Measurements from ENCODE around the gene CDKAL1.

CDKAL1 gene

GRCh38 chr6:21019614-21020013 is 485.4 kb downstream of the CDKAL1 start:
- Histone ChIP-seq H3K4ac (ENCODE audit: low read depth in 1 of 2, low read length in 2 of 2) (no peak overlapping the region), H2AK5ac (ENCODE audit: low read length, severe bottlenecking) (no peak overlapping the region), H3K4me3 (ENCODE audit: insufficient read depth in 1 of 2, low read depth in 1 of 2, low read length in 2 of 2) (no peak overlapping the region), H3K4me1 (ENCODE audit: control insufficient read depth, insufficient read depth, low read depth, low read length) (peaks cover 2% of the 10 kb centered on the region), H2BK12ac (ENCODE audit: low read length in 2 of 2) (no peak overlapping the region), H3K36me3 (ENCODE audit: control insufficient read depth in 1 of 2, insufficient read depth in 2 of 2, low read depth in 1 of 2, low read length in 2 of 2) (no peaks in the 10 kb centered on the region), H2BK15ac (ENCODE audit: low read depth, poor library complexity, severe bottlenecking) (no peak overlapping the region), H3K9ac (ENCODE audit: low read length) (no peak overlapping the region), H3K23ac (ENCODE audit: low read length in 2 of 2) (no peak overlapping the region), H3K4me2 (ENCODE audit: low read length, poor library complexity, severe bottlenecking) (no peak overlapping the region), H2BK5ac (ENCODE audit: low read depth, low read length, poor library complexity, severe bottlenecking) (no peak overlapping the region), H4K8ac (ENCODE audit: low read length) (no peak overlapping the region), H2AFZ (ENCODE audit: low read depth, low read length) (no peak overlapping the region), H3K27me3 (ENCODE audit: control insufficient read depth in 1 of 2, insufficient read depth in 1 of 2, low read length in 2 of 2) (no peaks in the 10 kb centered on the region), H3K27ac (ENCODE audit: low read length, poor library complexity, severe bottlenecking) (no peak overlapping the region), H3K79me1 (replicated peaks; ENCODE audit: low read length, poor library complexity, severe bottlenecking) (no peaks in the 10 kb centered on the region), H3K14ac (ENCODE audit: low read length in 2 of 2) (no peak overlapping the region), H3K9me3 (ENCODE audit: control insufficient read depth, low read length) (peaks cover 9% of the 10 kb centered on the region), H4K91ac (ENCODE audit: low read length) (no peak overlapping the region), H3K18ac (ENCODE audit: low read depth in 1 of 2, low read length in 2 of 2) (no peak overlapping the region), H2BK120ac (ENCODE audit: low read depth, low read length) (no peak overlapping the region)
- DNase-seq = no peak
- no CpG with 5 or more reads among the region's 2 CpGs for WGBS

- Histone ChIP-seq H4K91ac (ENCODE audit: low read length) (no peak overlapping the region), H3K4me1 (ENCODE audit: control insufficient read depth, insufficient read depth, low read depth, low read length) (peaks cover 2% of the 10 kb centered on the region), H2BK12ac (ENCODE audit: low read length in 2 of 2) (no peak overlapping the region), H2BK120ac (ENCODE audit: low read depth, low read length) (no peak overlapping the region), H3K4me2 (ENCODE audit: low read length, poor library complexity, severe bottlenecking) (no peak overlapping the region), H3K9me3 (ENCODE audit: control insufficient read depth, low read length) (peaks cover 13% of the 10 kb centered on the region), H3K79me1 (replicated peaks; ENCODE audit: low read length, poor library complexity, severe bottlenecking) (no peaks in the 10 kb centered on the region), H2AK5ac (ENCODE audit: low read length, severe bottlenecking) (no peak overlapping the region), H3K4me3 (ENCODE audit: insufficient read depth in 1 of 2, low read depth in 1 of 2, low read length in 2 of 2) (no peak overlapping the region), H3K27ac (ENCODE audit: low read length, poor library complexity, severe bottlenecking) (peak overlapping the region; percentile 94), H2BK15ac (ENCODE audit: low read depth, poor library complexity, severe bottlenecking) (no peak overlapping the region), H2BK5ac (ENCODE audit: low read depth, low read length, poor library complexity, severe bottlenecking) (no peak overlapping the region), H3K27me3 (ENCODE audit: control insufficient read depth in 1 of 2, insufficient read depth in 1 of 2, low read length in 2 of 2) (no peaks in the 10 kb centered on the region), H2AFZ (ENCODE audit: low read depth, low read length) (no peak overlapping the region), H4K8ac (ENCODE audit: low read length) (peak overlapping the region; percentile 72), H3K9ac (ENCODE audit: low read length) (no peak overlapping the region), H3K23ac (ENCODE audit: low read length in 2 of 2) (no peak overlapping the region), H3K4ac (ENCODE audit: low read depth in 1 of 2, low read length in 2 of 2) (no peak overlapping the region), H3K14ac (ENCODE audit: low read length in 2 of 2) (no peak overlapping the region), H3K18ac (ENCODE audit: low read depth in 1 of 2, low read length in 2 of 2) (no peak overlapping the region), H3K36me3 (ENCODE audit: control insufficient read depth in 1 of 2, insufficient read depth in 2 of 2, low read depth in 1 of 2, low read length in 2 of 2) (no peaks in the 10 kb centered on the region)
- peak; percentile 96 for DNase-seq
- WGBS = 7% methylated on average over 4 of the region's 7 CpGs
These were observed 488.3 kb downstream of the CDKAL1 start for GRCh38 chr6:21022343-21023107.

- peak overlapping the region; percentile 56 for H2AK5ac ChIP-seq (ENCODE audit: low read length, severe bottlenecking)
- peak overlapping the region in 1 of 2 experiments; percentile 73 for H3K4ac ChIP-seq (ENCODE audit: low read depth in 1 of 2, low read length in 2 of 2)
- H3K79me1 ChIP-seq (replicated peaks; ENCODE audit: low read length, poor library complexity, severe bottlenecking) = no peaks in the 10 kb centered on the region
- 100% methylated on average over 1 of the region's 3 CpGs for WGBS
- H2AFZ ChIP-seq (ENCODE audit: low read depth, low read length) = no peak overlapping the region
- no peak overlapping the region for H3K23ac ChIP-seq (ENCODE audit: low read length in 2 of 2)
- H3K4me2 ChIP-seq (ENCODE audit: low read length, poor library complexity, severe bottlenecking) = no peak overlapping the region
- peaks cover 14% of the 10 kb centered on the region for H3K9me3 ChIP-seq (ENCODE audit: control insufficient read depth, low read length)
- H3K14ac ChIP-seq (ENCODE audit: low read length in 2 of 2) = no peak overlapping the region
- peak overlapping the region; percentile 93 for H3K27ac ChIP-seq (ENCODE audit: low read length, poor library complexity, severe bottlenecking)
- H3K18ac ChIP-seq (ENCODE audit: low read depth in 1 of 2, low read length in 2 of 2) = no peak overlapping the region
- peaks cover 2% of the 10 kb centered on the region for H3K4me1 ChIP-seq (ENCODE audit: control insufficient read depth, insufficient read depth, low read depth, low read length)
- no peaks in the 10 kb centered on the region for H3K36me3 ChIP-seq (ENCODE audit: control insufficient read depth in 1 of 2, insufficient read depth in 2 of 2, low read depth in 1 of 2, low read length in 2 of 2)
- no peak for DNase-seq
- no peak overlapping the region for H4K91ac ChIP-seq (ENCODE audit: low read length)
- H2BK15ac ChIP-seq (ENCODE audit: low read depth, poor library complexity, severe bottlenecking) = no peak overlapping the region
- H2BK5ac ChIP-seq (ENCODE audit: low read depth, low read length, poor library complexity, severe bottlenecking) = peak overlapping the region; percentile 51
- H3K27me3 ChIP-seq (ENCODE audit: control insufficient read depth in 1 of 2, insufficient read depth in 1 of 2, low read length in 2 of 2) = no peaks in the 10 kb centered on the region
- H3K4me3 ChIP-seq (ENCODE audit: insufficient read depth in 1 of 2, low read depth in 1 of 2, low read length in 2 of 2) = no peak overlapping the region
- H2BK120ac ChIP-seq (ENCODE audit: low read depth, low read length) = no peak overlapping the region
- H4K8ac ChIP-seq (ENCODE audit: low read length) = no peak overlapping the region
- H2BK12ac ChIP-seq (ENCODE audit: low read length in 2 of 2) = no peak overlapping the region
- no peak overlapping the region for H3K9ac ChIP-seq (ENCODE audit: low read length)
These were observed 489.0 kb downstream of the CDKAL1 start for GRCh38 chr6:21023210-21023609.

- Histone ChIP-seq H4K8ac (ENCODE audit: low read length) (no peak overlapping the region), H2BK15ac (ENCODE audit: low read depth, poor library complexity, severe bottlenecking) (no peak overlapping the region), H3K23ac (ENCODE audit: low read length in 2 of 2) (no peak overlapping the region), H4K91ac (ENCODE audit: low read length) (no peak overlapping the region), H2BK120ac (ENCODE audit: low read depth, low read length) (no peak overlapping the region), H2AK5ac (ENCODE audit: low read length, severe bottlenecking) (peak overlapping the region; percentile 11), H3K9ac (ENCODE audit: low read length) (no peak overlapping the region), H2BK12ac (ENCODE audit: low read length in 2 of 2) (peak overlapping the region in 1 of 2 experiments; percentile 69), H3K36me3 (ENCODE audit: control insufficient read depth in 1 of 2, insufficient read depth in 2 of 2, low read depth in 1 of 2, low read length in 2 of 2) (no peaks in the 10 kb centered on the region), H3K4me1 (ENCODE audit: control insufficient read depth, insufficient read depth, low read depth, low read length) (peaks cover 2% of the 10 kb centered on the region), H3K27ac (ENCODE audit: low read length, poor library complexity, severe bottlenecking) (no peak overlapping the region), H3K18ac (ENCODE audit: low read depth in 1 of 2, low read length in 2 of 2) (peak overlapping the region in 1 of 2 experiments; percentile 64), H3K79me1 (replicated peaks; ENCODE audit: low read length, poor library complexity, severe bottlenecking) (no peaks in the 10 kb centered on the region), H3K4me2 (ENCODE audit: low read length, poor library complexity, severe bottlenecking) (no peak overlapping the region), H3K27me3 (ENCODE audit: control insufficient read depth in 1 of 2, insufficient read depth in 1 of 2, low read length in 2 of 2) (no peaks in the 10 kb centered on the region), H2BK5ac (ENCODE audit: low read depth, low read length, poor library complexity, severe bottlenecking) (no peak overlapping the region), H3K4me3 (ENCODE audit: insufficient read depth in 1 of 2, low read depth in 1 of 2, low read length in 2 of 2) (no peak overlapping the region), H2AFZ (ENCODE audit: low read depth, low read length) (no peak overlapping the region), H3K14ac (ENCODE audit: low read length in 2 of 2) (no peak overlapping the region), H3K9me3 (ENCODE audit: control insufficient read depth, low read length) (peaks cover 14% of the 10 kb centered on the region), H3K4ac (ENCODE audit: low read depth in 1 of 2, low read length in 2 of 2) (no peak overlapping the region)
- DNase-seq = no peak
- 86% methylated on average over 1 of the region's 1 CpG for WGBS
These were observed 490.4 kb downstream of the CDKAL1 start for GRCh38 chr6:21024616-21025015.

Data from mesenchymal stem cell (in vitro differentiated cells and primary cell).